ENCODE results near the gene PRDM16.

- TF ChIP-seq CTCF (conservative IDR thresholded peaks at IDR 0.05; ENCODE audit: low read length), result no peak
- no peak for TF ChIP-seq EZH2phosphoT487 (IDR thresholded peaks at IDR 0.05; ENCODE audit: borderline replicate concordance)
Measured at GRCh38 chr1:3089490-3089889, 20.5 kb downstream of the PRDM16 start.
